ENCODE results near the gene STX8.

The STX8 gene

DNA sequence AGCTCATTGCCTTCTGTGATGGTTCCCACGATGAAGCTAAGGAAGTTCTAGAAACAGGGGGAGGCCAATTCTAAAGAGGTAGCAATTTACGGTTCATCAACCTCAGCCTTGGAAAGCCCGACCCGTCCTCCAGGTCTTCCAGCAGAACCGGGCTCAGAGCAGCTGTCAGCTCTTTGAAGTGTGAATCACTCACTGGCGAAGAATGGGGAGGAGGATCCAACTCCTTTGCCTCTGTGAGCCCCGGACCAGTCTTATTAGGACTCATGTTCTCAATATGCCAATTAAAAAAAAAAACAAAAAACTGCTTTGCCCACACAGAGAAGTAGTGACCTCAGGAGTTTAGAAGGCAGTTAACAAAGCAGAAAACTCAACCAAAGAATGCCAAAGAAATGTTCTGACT lies 31.4 kb downstream of the STX8 start:
- H3K9me3 ChIP-seq: no peaks in the 10 kb centered on the region
- H3K36me3 ChIP-seq: no peaks in the 10 kb centered on the region
- H3K4me1 ChIP-seq: no peaks in the 10 kb centered on the region
- no peak for DNase-seq
- H3K4me3 ChIP-seq (ENCODE audit: low read depth, low read length): no peak overlapping the region
- no peaks in the 10 kb centered on the region for H3K27me3 ChIP-seq
- TF ChIP-seq CTCF (IDR thresholded peaks at IDR 0.05; ENCODE audit: low read depth, low read length): no peak

GRCh38 chr17:9541718-9542117 lies 33.9 kb downstream of the STX8 start:
- H3K4me3 ChIP-seq (ENCODE audit: low read depth, low read length): no peak overlapping the region

GRCh38 chr17:9538626-9539025 lies 37.0 kb downstream of the STX8 start:
- Histone ChIP-seq H3K4me3 (ENCODE audit: low read depth, low read length) (no peak overlapping the region), H3K36me3 (no peaks in the 10 kb centered on the region), H3K9me3 (no peaks in the 10 kb centered on the region), H3K27me3 (no peaks in the 10 kb centered on the region), H3K4me1 (no peaks in the 10 kb centered on the region)
- no peak for TF ChIP-seq CTCF (IDR thresholded peaks at IDR 0.05; ENCODE audit: low read depth, low read length)
- DNase-seq: no peak

More at GRCh38 chr17:9541718-9542117, 33.9 kb downstream of the STX8 start:
- no peaks in the 10 kb centered on the region for H3K9me3 ChIP-seq
- no peak for DNase-seq
- no peak for TF ChIP-seq CTCF (IDR thresholded peaks at IDR 0.05; ENCODE audit: low read depth, low read length)
- no peaks in the 10 kb centered on the region for H3K36me3 ChIP-seq
- no peaks in the 10 kb centered on the region for H3K27me3 ChIP-seq
- H3K4me1 ChIP-seq: no peaks in the 10 kb centered on the region

GRCh38 chr17:9537177-9537776 lies 38.3 kb downstream of the STX8 start:
- H3K4me3 ChIP-seq (ENCODE audit: low read depth, low read length): no peak overlapping the region
- H3K27me3 ChIP-seq: no peaks in the 10 kb centered on the region
- no peak for TF ChIP-seq CTCF (IDR thresholded peaks at IDR 0.05; ENCODE audit: low read depth, low read length)
- no peaks in the 10 kb centered on the region for H3K36me3 ChIP-seq
- DNase-seq: no peak
- H3K4me1 ChIP-seq: no peaks in the 10 kb centered on the region
- H3K9me3 ChIP-seq: no peaks in the 10 kb centered on the region

GRCh38 chr17:9536061-9536460 lies 39.6 kb downstream of the STX8 start:
- DNase-seq: no peak
- no peaks in the 10 kb centered on the region for H3K4me1 ChIP-seq
- H3K4me3 ChIP-seq (ENCODE audit: low read depth, low read length): no peak overlapping the region
- no peak for TF ChIP-seq CTCF (IDR thresholded peaks at IDR 0.05; ENCODE audit: low read depth, low read length)
- H3K36me3 ChIP-seq: no peaks in the 10 kb centered on the region
- no peaks in the 10 kb centered on the region for H3K9me3 ChIP-seq
- H3K27me3 ChIP-seq: no peaks in the 10 kb centered on the region

DNA sequence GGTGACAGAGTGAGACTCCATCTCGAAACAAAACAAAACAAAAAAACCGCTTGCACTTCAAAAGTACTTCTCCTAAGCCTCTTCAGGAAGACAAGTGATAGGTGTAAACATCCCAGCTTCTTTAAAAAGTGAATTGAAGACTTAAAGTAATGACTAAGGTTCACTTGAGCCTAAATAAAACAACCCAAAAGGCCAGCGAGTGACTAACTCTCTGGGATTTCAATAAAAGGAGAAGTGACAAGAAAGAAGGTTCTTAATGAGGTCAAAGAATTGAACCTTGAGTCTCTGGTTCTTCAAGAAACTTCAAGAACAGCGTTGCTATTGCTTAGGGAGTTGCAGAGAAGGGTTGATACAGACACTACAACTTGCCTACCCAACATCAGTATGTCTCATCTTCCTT lies 42.2 kb downstream of the STX8 start:
- TF ChIP-seq CTCF (IDR thresholded peaks at IDR 0.05; ENCODE audit: low read depth, low read length): no peak
- DNase-seq: no peak
- no peaks in the 10 kb centered on the region for H3K9me3 ChIP-seq

More for the DNA sequence above, 42.2 kb downstream of the STX8 start:
- H3K27me3 ChIP-seq: no peaks in the 10 kb centered on the region
- H3K4me1 ChIP-seq: no peaks in the 10 kb centered on the region
- H3K36me3 ChIP-seq: no peaks in the 10 kb centered on the region
- no peak overlapping the region for H3K4me3 ChIP-seq (ENCODE audit: low read depth, low read length)
